GM12878 (cell line): ENCODE data around the gene MEGF11. TPM values are rescaled to one million over a fixed set of nuclear protein-coding genes. Genes with fewer than 3 reads are reported as not detected.

Experiments
- ATAC-seq: fragments of 200-7000 bp; cut with Tn5 transposase; 3 replicates; pipeline ENCODE4 v1.9.1; 2020; ENCODE audit warnings: mild to moderate bottlenecking, moderate library complexity
- BruUV-seq: library from RNA; stranded (reverse); fragments of 400-500 nt; replicated peaks from 2 replicates; lab custom pipeline; 2021; lab: Mats Ljungman, UMichigan
- CTCF ChIA-PET: fragments of 300-600 bp; sonication (Branson Sonifier 250); formaldehyde crosslinking; extraction: SDS; loops from one replicate; lab custom pipeline; 2021; ENCODE audit warnings: inconsistent platforms; lab: Yijun Ruan, JAX
- POLR2A ChIA-PET: fragments of 350-600 bp; formaldehyde crosslinking; extraction: SDS; loops from one replicate; lab custom pipeline; 2021; ENCODE audit warnings: inconsistent platforms; lab: Charles Lee
- RAD21 ChIA-PET: fragments of 300-600 bp; sonication (Branson Sonifier 250); formaldehyde crosslinking; loops from one replicate; lab custom pipeline; 2023; ENCODE audit warnings: antibody characterized with exemption; ENCODE audit not compliant: unreplicated experiment; lab: Charles Lee
- SMC1A ChIA-PET: fragments of 300-600 bp; sonication (Branson Sonifier 250); formaldehyde crosslinking; loops from one replicate; lab custom pipeline; 2023; ENCODE audit not compliant: unreplicated experiment, uncharacterized antibody; lab: Charles Lee
- DNase-seq: peaks from one replicate; pipeline ENCODE4 v3.0.0-alpha.2; 2011; ENCODE audit warnings: low read depth, low spot score
- FAIRE-seq: peaks from 3 replicates; lab custom pipeline; 2011; peaks lifted over from hg19 to GRCh38; lab: Jason Lieb, UNC
- H2AFZ ChIP-seq: 2 replicates; pipeline ENCODE4 v1.6.0; 2011; ENCODE audit warnings: low read depth, low read length, control low read depth; ENCODE audit not compliant: control insufficient read depth
- H3K27ac ChIP-seq: 2 replicates; pipeline ENCODE4 v1.5.1; 2011; ENCODE audit warnings: control low read depth; ENCODE audit not compliant: control insufficient read depth, insufficient read depth
- H3K27me3 ChIP-seq, 2 experiments: replicated peaks in 1 of 2; 2 replicates each; pipeline versions ENCODE4 v1.6.0 to v1.6.1; 2011; ENCODE audit warnings: low read length in 1 of 2; ENCODE audit not compliant: control insufficient read depth in 2 of 2, insufficient read depth in 2 of 2
- H3K36me3 ChIP-seq, 2 experiments: 2 replicates each; pipeline ENCODE4 v1.5.1; 2011; ENCODE audit warnings: low read length in 1 of 2; ENCODE audit not compliant: control insufficient read depth in 2 of 2, insufficient read depth in 2 of 2
- H3K4me1 ChIP-seq: 2 replicates; pipeline ENCODE4 v1.6.1; 2011; ENCODE audit warnings: mild to moderate bottlenecking, low read length, moderate library complexity, mixed read lengths; ENCODE audit not compliant: control insufficient read depth, insufficient read depth
- H3K4me2 ChIP-seq: 2 replicates; pipeline ENCODE4 v1.6.0; 2011; ENCODE audit warnings: control low read depth; ENCODE audit not compliant: control insufficient read depth, insufficient read depth
- H3K4me3 ChIP-seq: fragments of 200-600 bp; sonication (generic); 2 replicates; pipeline ENCODE4 v1.5.1; 2016
- H3K79me2 ChIP-seq: 2 replicates; pipeline ENCODE4 v1.6.0; 2011; ENCODE audit warnings: low read length; ENCODE audit not compliant: control insufficient read depth, insufficient read depth
- H3K9ac ChIP-seq: 2 replicates; pipeline ENCODE4 v1.8.0; 2011; ENCODE audit warnings: low read length, control low read depth, mixed read lengths; ENCODE audit not compliant: control insufficient read depth, insufficient read depth
- H3K9me3 ChIP-seq: replicated peaks from 3 replicates; pipeline ENCODE4 v1.5.1; 2011; ENCODE audit warnings: mild to moderate bottlenecking, low read length; ENCODE audit not compliant: control insufficient read depth, insufficient read depth
- H4K20me1 ChIP-seq: 2 replicates; pipeline ENCODE4 v1.6.0; 2011; ENCODE audit not compliant: control insufficient read depth, insufficient read depth
- CBX5 ChIP-seq: sonication (generic); IDR thresholded peaks from 2 replicates; pipeline ENCODE4 v1.6.1; 2016; ENCODE audit warnings: low read depth, moderate library complexity, mild to moderate bottlenecking, inconsistent platforms
- CREM ChIP-seq: IDR thresholded peaks from 2 replicates; pipeline ENCODE4 v1.6.1; 2014; ENCODE audit warnings: antibody characterized with exemption, low read depth
- IRF3 ChIP-seq: fragments of 450-650 bp; IDR thresholded peaks from 2 replicates; pipeline ENCODE4 v1.6.1; 2014; ENCODE audit warnings: mild to moderate bottlenecking
- MXI1 ChIP-seq: fragments of 150-350 bp; IDR thresholded peaks from 2 replicates; pipeline ENCODE4 v1.6.1; 2011; ENCODE audit warnings: low read depth, mild to moderate bottlenecking, inconsistent platforms, low read length, improper control_type of control experiment
- WGBS: methylation state at CpG from one replicate; pipeline ENCODE4 v1.1.6; 2016; ENCODE audit warnings: low lambda C conversion rate; ENCODE audit not compliant: insufficient replicate concordance, insufficient coverage; ENCODE audit errors: missing lambda C conversion rate; 5-methylcytosine and 5-hydroxymethylcytosine counted together
- in situ Hi-C: fragments of 300-500 bp; cut with MboI; formaldehyde crosslinking; loops from 9 replicates; pipeline ENCODE4 v1.14.3; 2018; ENCODE audit warnings: mixed read lengths
- intact Hi-C: fragments of 100-400 bp; cut with micrococcal nuclease; formaldehyde crosslinking; loops from one replicate; pipeline ENCODE4 v1.14.2; 2022; ENCODE audit not compliant: unreplicated experiment
- polyA plus RNA-seq, 11 experiments: library from polyadenylated mRNA; depleted of rRNA in 4 of 11; unstranded in 6 of 11; stranded (reverse) in 5 of 11; fragments of >200 nt; fragmentation: Nextera tagmentation in 4 of 11; fragmentation: Illumina TruSeq in 1 of 11; extraction: Ambion mirVana in 4 of 11; extraction: Trizol in 1 of 11; gene quantifications; 1 replicate in 1 of 11; 2 replicates in 10 of 11; pipeline versions ENCODE4 v1.2.1 to v1.2.3, GENCODE V29; 2011 to 2016; ENCODE audit warnings: inconsistent platforms in 2 of 11, missing spikeins in 2 of 11, low read depth in 1 of 11
- total RNA-seq, 4 experiments: library from RNA; depleted of rRNA in 3 of 4; stranded (reverse); fragments of >200 nt in 3 of 4; fragmentation: Illumina TruSeq in 1 of 4; extraction: Trizol in 1 of 4; gene quantifications; 2 replicates each; pipeline versions ENCODE4 v1.2.1 to v1.2.3, GENCODE V29; 2013 to 2021
- TF ChIP-seq, protein P1 (sequence below): fragments of 450-650 bp; IDR thresholded peaks from 2 replicates; pipeline ENCODE4 v1.6.1; 2018; ENCODE audit warnings: borderline replicate concordance, mild to moderate bottlenecking; ENCODE audit not compliant: partially characterized antibody
- TF ChIP-seq, protein P2 (sequence below): fragments of 450-650 bp; IDR thresholded peaks from 2 replicates; pipeline ENCODE4 v1.6.1; 2016; ENCODE audit warnings: mild to moderate bottlenecking, moderate library complexity, borderline replicate concordance

Gene MEGF11
- total and polyA plus RNA-seq, 10 of the 15 experiments (the other 5 are each of a cell fraction or from before 2014, with no cell fraction given): 0.03 to 1.7 (median 0.49) TPM

GRCh38 chr15:66165856-66166255, 87.7 kb downstream of the MEGF11 start:
- in situ Hi-C loops: no loop called here
- no peaks in the 10 kb centered on the region for H3K79me2 ChIP-seq
- 55% methylated on average over 6 of the region's 6 CpGs for WGBS
- ATAC-seq (no peak), DNase-seq (no peak), FAIRE-seq (no peak)
- H3K27me3 ChIP-seq: no peaks in the 10 kb centered on the region
- SMC1A ChIA-PET: no interaction called here
- no peaks in the 10 kb centered on the region for H4K20me1 ChIP-seq
- H3K9me3 ChIP-seq: no peaks in the 10 kb centered on the region
- no peak overlapping the region for H3K4me2 ChIP-seq
- BruUV-seq: no TSS peak
- H3K36me3 ChIP-seq: no peaks in the 10 kb centered on the region
- intact Hi-C loops: no loop called here
- H3K27ac ChIP-seq: no peak overlapping the region
- POLR2A ChIA-PET: interaction anchor here (0.7 kb wide), 1 partner anchor 41 kb away, joined by 3 read pairs; no protein-coding TSS in a partner anchor
- no peak overlapping the region for H2AFZ ChIP-seq
- TF ChIP-seq, protein P1, sequence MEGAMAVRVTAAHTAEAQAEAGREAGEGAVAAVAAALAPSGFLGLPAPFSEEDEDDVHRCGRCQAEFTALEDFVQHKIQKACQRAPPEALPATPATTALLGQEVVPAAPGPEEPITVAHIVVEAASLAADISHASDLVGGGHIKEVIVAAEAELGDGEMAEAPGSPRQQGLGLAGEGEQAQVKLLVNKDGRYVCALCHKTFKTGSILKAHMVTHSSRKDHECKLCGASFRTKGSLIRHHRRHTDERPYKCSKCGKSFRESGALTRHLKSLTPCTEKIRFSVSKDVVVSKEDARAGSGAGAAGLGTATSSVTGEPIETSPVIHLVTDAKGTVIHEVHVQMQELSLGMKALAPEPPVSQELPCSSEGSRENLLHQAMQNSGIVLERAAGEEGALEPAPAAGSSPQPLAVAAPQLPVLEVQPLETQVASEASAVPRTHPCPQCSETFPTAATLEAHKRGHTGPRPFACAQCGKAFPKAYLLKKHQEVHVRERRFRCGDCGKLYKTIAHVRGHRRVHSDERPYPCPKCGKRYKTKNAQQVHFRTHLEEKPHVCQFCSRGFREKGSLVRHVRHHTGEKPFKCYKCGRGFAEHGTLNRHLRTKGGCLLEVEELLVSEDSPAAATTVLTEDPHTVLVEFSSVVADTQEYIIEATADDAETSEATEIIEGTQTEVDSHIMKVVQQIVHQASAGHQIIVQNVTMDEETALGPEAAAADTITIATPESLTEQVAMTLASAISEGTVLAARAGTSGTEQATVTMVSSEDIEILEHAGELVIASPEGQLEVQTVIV: no peak
- H3K4me1 ChIP-seq: peaks cover 8% of the 10 kb centered on the region
- no peak overlapping the region for H3K4me3 ChIP-seq
- RAD21 ChIA-PET: interaction anchor here (1.0 kb wide), 1 partner anchor 247 kb away, joined by 3 read pairs; no protein-coding TSS in a partner anchor
- H3K9ac ChIP-seq: no peak overlapping the region
- CTCF ChIA-PET: no interaction called here

DNA sequence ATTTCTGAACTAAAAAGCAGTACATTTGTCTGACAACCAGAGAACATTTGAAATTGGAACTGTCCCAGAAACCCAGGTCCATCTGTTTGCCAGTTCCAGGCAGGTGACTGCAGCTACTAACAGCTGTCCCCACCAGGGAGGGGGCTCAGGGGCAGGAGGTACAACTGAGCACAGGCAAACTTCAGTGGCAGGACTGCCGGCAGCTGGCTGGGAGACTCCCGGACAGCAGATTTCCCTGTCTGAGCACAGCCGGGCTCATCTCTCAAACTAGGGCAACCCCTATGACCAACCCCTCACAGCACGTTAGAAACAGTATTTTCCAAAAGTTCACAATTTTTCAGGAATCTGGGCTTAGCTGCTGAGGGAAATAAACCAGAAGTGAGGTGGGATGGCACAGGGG, 88.8 kb downstream of the MEGF11 start:
- Histone ChIP-seq H3K79me2 (no peaks in the 10 kb centered on the region), H3K4me2 (no peak overlapping the region), H3K4me3 (no peak overlapping the region), H3K9me3 (no peaks in the 10 kb centered on the region), H4K20me1 (no peaks in the 10 kb centered on the region), H2AFZ (no peak overlapping the region), H3K36me3 (no peaks in the 10 kb centered on the region), H3K27ac (no peak overlapping the region), H3K4me1 (peaks cover 8% of the 10 kb centered on the region), H3K27me3 (no peaks in the 10 kb centered on the region), H3K9ac (no peak overlapping the region)
- TF ChIP-seq, protein P2, sequence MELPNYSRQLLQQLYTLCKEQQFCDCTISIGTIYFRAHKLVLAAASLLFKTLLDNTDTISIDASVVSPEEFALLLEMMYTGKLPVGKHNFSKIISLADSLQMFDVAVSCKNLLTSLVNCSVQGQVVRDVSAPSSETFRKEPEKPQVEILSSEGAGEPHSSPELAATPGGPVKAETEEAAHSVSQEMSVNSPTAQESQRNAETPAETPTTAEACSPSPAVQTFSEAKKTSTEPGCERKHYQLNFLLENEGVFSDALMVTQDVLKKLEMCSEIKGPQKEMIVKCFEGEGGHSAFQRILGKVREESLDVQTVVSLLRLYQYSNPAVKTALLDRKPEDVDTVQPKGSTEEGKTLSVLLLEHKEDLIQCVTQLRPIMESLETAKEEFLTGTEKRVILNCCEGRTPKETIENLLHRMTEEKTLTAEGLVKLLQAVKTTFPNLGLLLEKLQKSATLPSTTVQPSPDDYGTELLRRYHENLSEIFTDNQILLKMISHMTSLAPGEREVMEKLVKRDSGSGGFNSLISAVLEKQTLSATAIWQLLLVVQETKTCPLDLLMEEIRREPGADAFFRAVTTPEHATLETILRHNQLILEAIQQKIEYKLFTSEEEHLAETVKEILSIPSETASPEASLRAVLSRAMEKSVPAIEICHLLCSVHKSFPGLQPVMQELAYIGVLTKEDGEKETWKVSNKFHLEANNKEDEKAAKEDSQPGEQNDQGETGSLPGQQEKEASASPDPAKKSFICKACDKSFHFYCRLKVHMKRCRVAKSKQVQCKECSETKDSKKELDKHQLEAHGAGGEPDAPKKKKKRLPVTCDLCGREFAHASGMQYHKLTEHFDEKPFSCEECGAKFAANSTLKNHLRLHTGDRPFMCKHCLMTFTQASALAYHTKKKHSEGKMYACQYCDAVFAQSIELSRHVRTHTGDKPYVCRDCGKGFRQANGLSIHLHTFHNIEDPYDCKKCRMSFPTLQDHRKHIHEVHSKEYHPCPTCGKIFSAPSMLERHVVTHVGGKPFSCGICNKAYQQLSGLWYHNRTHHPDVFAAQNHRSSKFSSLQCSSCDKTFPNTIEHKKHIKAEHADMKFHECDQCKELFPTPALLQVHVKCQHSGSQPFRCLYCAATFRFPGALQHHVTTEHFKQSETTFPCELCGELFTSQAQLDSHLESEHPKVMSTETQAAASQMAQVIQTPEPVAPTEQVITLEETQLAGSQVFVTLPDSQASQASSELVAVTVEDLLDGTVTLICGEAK: no peak
- no peak for TF ChIP-seq CBX5
- TF ChIP-seq IRF3: no peak
- TF ChIP-seq MXI1: no peak
- no peak for TF ChIP-seq CREM
- SMC1A ChIA-PET: no interaction called here
- no TSS peak for BruUV-seq
- DNase-seq (no peak), ATAC-seq (no peak), FAIRE-seq (no peak)
- CTCF ChIA-PET: no interaction called here
- intact Hi-C loops: no loop called here
- POLR2A ChIA-PET: no interaction called here
- RAD21 ChIA-PET: interaction anchor here (0.6 kb wide), 1 partner anchor 878 kb away, joined by 4 read pairs; the partner anchor contains the start of gene PARP16
- 71% methylated on average over 4 of the region's 4 CpGs for WGBS
- in situ Hi-C loops: no loop called here
